H1 (cell line): ENCODE data around the gene SLC24A3. TPM values are rescaled to one million over a fixed set of nuclear protein-coding genes. Genes with fewer than 3 reads are reported as not detected.

ENCODE experiments used
- CTCF ChIA-PET: fragments of 300-600 bp; sonication (Branson Sonifier 250); formaldehyde crosslinking; loops from one replicate; lab custom pipeline; 2021; ENCODE audit not compliant: partially characterized antibody; lab: Charles Lee
- POLR2A ChIA-PET: fragments of 300-600 bp; sonication (Branson Sonifier 250); formaldehyde crosslinking; loops from one replicate; lab custom pipeline; 2021; ENCODE audit warnings: inconsistent platforms; ENCODE audit not compliant: partially characterized antibody; lab: Charles Lee
- DNase-seq, 2 experiments: peaks; one replicate each; pipeline versions ENCODE4 v3.0.0 to v3.0.0-alpha.2; 2010 to 2022; ENCODE audit warnings: low spot score in 2 of 2, low read depth in 1 of 2, mixed read lengths in 1 of 2
- FAIRE-seq: peaks from 2 replicates; lab custom pipeline; 2011; peaks lifted over from hg19 to GRCh38; lab: Jason Lieb, UNC
- H2AFZ ChIP-seq: 2 replicates; pipeline ENCODE4 v1.8.1; 2012; ENCODE audit warnings: low read length, inconsistent platforms
- H2AK5ac ChIP-seq: 2 replicates; pipeline ENCODE4 v1.6.1; 2013; ENCODE audit warnings: low read depth, low read length
- H2BK120ac ChIP-seq: replicated peaks from 2 replicates; pipeline ENCODE3; 2013; ENCODE audit warnings: low read depth, low read length, inconsistent platforms
- H2BK12ac ChIP-seq: 2 replicates; pipeline ENCODE4 v1.6.1; 2013; ENCODE audit warnings: low read depth, low read length
- H2BK15ac ChIP-seq: 2 replicates; pipeline ENCODE4 v1.6.1; 2013; ENCODE audit warnings: low read length
- H2BK20ac ChIP-seq: 2 replicates; pipeline ENCODE4 v1.6.1; 2013; ENCODE audit warnings: low read length
- H2BK5ac ChIP-seq: 2 replicates; pipeline ENCODE4 v1.6.1; 2013; ENCODE audit warnings: low read depth, low read length
- H3K14ac ChIP-seq: 2 replicates; pipeline ENCODE4 v1.6.1; 2013; ENCODE audit warnings: inconsistent platforms; ENCODE audit not compliant: insufficient read length
- H3K18ac ChIP-seq: 2 replicates; pipeline ENCODE4 v1.6.1; 2013; ENCODE audit warnings: low read length; ENCODE audit errors: extremely low read depth
- H3K23ac ChIP-seq: 2 replicates; pipeline ENCODE4 v1.6.1; 2013; ENCODE audit warnings: inconsistent platforms; ENCODE audit not compliant: insufficient read length
- H3K23me2 ChIP-seq: 2 replicates; pipeline ENCODE4 v1.6.1; 2013; ENCODE audit warnings: low read depth, low read length
- H3K27ac ChIP-seq: 2 replicates; pipeline ENCODE4 v1.6.1; 2011; ENCODE audit warnings: low read depth, low read length, inconsistent platforms
- H3K27me3 ChIP-seq, 4 experiments: replicated peaks in 1 of 4; 1 replicate in 1 of 4; 2 replicates in 3 of 4; pipeline versions ENCODE4 v1.6.1 to v1.8.1; 2011 to 2013; ENCODE audit warnings: low read length in 3 of 4, mild to moderate bottlenecking in 3 of 4, inconsistent platforms in 2 of 4, mixed read lengths in 2 of 4, moderate library complexity in 1 of 4; ENCODE audit not compliant: control insufficient read depth in 3 of 4, insufficient read depth in 3 of 4; ENCODE audit errors: extremely low read depth in 1 of 4
- H3K36me3 ChIP-seq, 4 experiments: 2 replicates each; pipeline versions ENCODE4 v1.6.1 to v1.8.1; 2011 to 2013; ENCODE audit warnings: mild to moderate bottlenecking in 4 of 4, low read length in 3 of 4, moderate library complexity in 2 of 4, control low read depth in 1 of 4, inconsistent platforms in 1 of 4; ENCODE audit not compliant: insufficient read depth in 4 of 4, control insufficient read depth in 2 of 4
- H3K4ac ChIP-seq: replicated peaks from 2 replicates; pipeline ENCODE3; 2013; ENCODE audit warnings: low read length, low read depth, mixed read lengths, inconsistent platforms; ENCODE audit not compliant: insufficient read length
- H3K4me1 ChIP-seq, 4 experiments: replicated peaks in 1 of 4; 1 replicate in 1 of 4; 2 replicates in 3 of 4; pipeline versions ENCODE4 v1.6.1 to v1.8.1; 2011 to 2013; ENCODE audit warnings: low read length in 3 of 4, inconsistent platforms in 2 of 4, mixed read lengths in 1 of 4; ENCODE audit not compliant: insufficient read depth in 4 of 4, control insufficient read depth in 3 of 4
- H3K4me2 ChIP-seq, 2 experiments: 2 replicates each; pipeline versions ENCODE4 v1.6.1 to v1.8.1; 2011 to 2013; ENCODE audit warnings: low read depth in 2 of 2, low read length in 2 of 2, control low read depth in 1 of 2, inconsistent platforms in 1 of 2, mild to moderate bottlenecking in 1 of 2; ENCODE audit not compliant: insufficient read depth in 1 of 2
- H3K4me3 ChIP-seq, 4 experiments: fragments of 200-600, 300-600 bp in 1 of 4; sonication (generic), shearing (Covaris generic), sonication (Bioruptor Twin) in 1 of 4; 2 replicates each; pipeline versions ENCODE4 v1.5.1 to v1.8.1; 2011 to 2016; ENCODE audit warnings: low read length in 4 of 4, low read depth in 3 of 4, control low read depth in 2 of 4, inconsistent platforms in 2 of 4, mild to moderate bottlenecking in 2 of 4, mixed read lengths in 1 of 4, moderate library complexity in 1 of 4; ENCODE audit not compliant: insufficient read depth in 2 of 4; ENCODE audit errors: extremely low read depth in 1 of 4
- H3K56ac ChIP-seq: replicated peaks from 2 replicates; pipeline ENCODE3; 2013; ENCODE audit warnings: low read depth, mild to moderate bottlenecking, mixed read lengths, low read length, inconsistent platforms; ENCODE audit not compliant: insufficient read length
- H3K79me1 ChIP-seq: 2 replicates; pipeline ENCODE4 v1.6.1; 2013; ENCODE audit warnings: low read depth, low read length, control low read depth
- H3K79me2 ChIP-seq, 2 experiments: 2 replicates each; pipeline versions ENCODE4 v1.6.1 to v1.8.1; 2012 to 2013; ENCODE audit warnings: low read length in 2 of 2, mild to moderate bottlenecking in 2 of 2, inconsistent platforms in 1 of 2; ENCODE audit not compliant: insufficient read depth in 2 of 2, control insufficient read depth in 1 of 2
- H3K9ac ChIP-seq, 4 experiments: replicated peaks in 1 of 4; 1 replicate in 1 of 4; 2 replicates in 3 of 4; pipeline versions ENCODE4 v1.6.1 to v1.8.1; 2011 to 2013; ENCODE audit warnings: low read depth in 3 of 4, low read length in 3 of 4, control low read depth in 2 of 4, mild to moderate bottlenecking in 2 of 4, moderate library complexity in 2 of 4, inconsistent platforms in 1 of 4; ENCODE audit errors: extremely low read depth in 1 of 4
- H3K9me3 ChIP-seq, 2 experiments: 2 replicates each; pipeline versions ENCODE4 v1.6.1 to v1.8.1; 2012 to 2013; ENCODE audit warnings: mild to moderate bottlenecking in 2 of 2, moderate library complexity in 2 of 2, control low read depth in 1 of 2, inconsistent platforms in 1 of 2, low read depth in 1 of 2, low read length in 1 of 2, mixed read lengths in 1 of 2; ENCODE audit not compliant: insufficient read depth in 2 of 2
- H4K20me1 ChIP-seq, 2 experiments: replicated peaks in 1 of 2; 2 replicates each; pipeline versions ENCODE3 to v1.8.1; 2011 to 2013; ENCODE audit warnings: inconsistent platforms in 2 of 2, low read length in 2 of 2, mild to moderate bottlenecking in 1 of 2; ENCODE audit not compliant: insufficient read depth in 2 of 2, control insufficient read depth in 1 of 2
- H4K5ac ChIP-seq: 2 replicates; pipeline ENCODE4 v1.6.1; 2013; ENCODE audit warnings: low read length, low read depth, mixed read lengths, inconsistent platforms; ENCODE audit not compliant: insufficient read length
- H4K8ac ChIP-seq: 2 replicates; pipeline ENCODE4 v1.8.0; 2013; ENCODE audit warnings: mild to moderate bottlenecking, moderate library complexity, low read length, inconsistent platforms; ENCODE audit not compliant: insufficient read depth; ENCODE audit errors: extremely low read depth
- H4K91ac ChIP-seq: replicated peaks from 2 replicates; pipeline ENCODE3; 2013; ENCODE audit warnings: low read length, mixed read lengths, inconsistent platforms; ENCODE audit not compliant: insufficient read length
- CBX8 ChIP-seq: fragments of 300-800, 300-1000 bp; sonication (generic); IDR thresholded peaks from 2 replicates; pipeline ENCODE4 v1.7.1; 2016; ENCODE audit warnings: low read depth, low read length, borderline replicate concordance
- CREB1 ChIP-seq: IDR thresholded peaks from 2 replicates; pipeline ENCODE4 v1.6.1; 2012; ENCODE audit warnings: inconsistent platforms
- EP300 ChIP-seq, 2 experiments: IDR thresholded peaks; 1 replicate in 1 of 2; 2 replicates in 1 of 2; pipeline ENCODE4 v1.6.1; 2011 to 2012; ENCODE audit warnings: low read depth in 2 of 2, low read length in 2 of 2, mild to moderate bottlenecking in 2 of 2, borderline replicate concordance in 1 of 2, inconsistent platforms in 1 of 2, moderate library complexity in 1 of 2
- KDM5A ChIP-seq: fragments of 200-600 bp; IDR thresholded peaks from 2 replicates; pipeline ENCODE4 v1.7.1; 2012; ENCODE audit warnings: mild to moderate bottlenecking, low read length, inconsistent platforms, mixed read lengths
- RAD21 ChIP-seq, 2 experiments: IDR thresholded peaks in 1 of 2; conservative IDR thresholded peaks in 1 of 2; 2 replicates each; pipeline ENCODE4 v1.6.1; 2011; ENCODE audit warnings: low read depth in 2 of 2, low read length in 2 of 2, improper control_type of control experiment in 1 of 2, inconsistent platforms in 1 of 2, mild to moderate bottlenecking in 1 of 2, moderate library complexity in 1 of 2
- SIX5 ChIP-seq: IDR thresholded peaks from 2 replicates; pipeline ENCODE4 v1.6.1; 2011; ENCODE audit warnings: mild to moderate bottlenecking, low read depth, low read length
- SP1 ChIP-seq: IDR thresholded peaks from 2 replicates; pipeline ENCODE4 v1.6.1; 2011; ENCODE audit warnings: low read depth, low read length
- SRF ChIP-seq: IDR thresholded peaks from 2 replicates; pipeline ENCODE4 v1.6.1; 2011; ENCODE audit warnings: mild to moderate bottlenecking, low read depth, low read length, moderate library complexity
- SUZ12 ChIP-seq: fragments of 200-600 bp; sonication (generic); IDR thresholded peaks from 2 replicates; pipeline ENCODE4 v1.6.1; 2012; ENCODE audit warnings: mild to moderate bottlenecking, inconsistent platforms, low read length, moderate library complexity, mixed read lengths
- TEAD4 ChIP-seq: IDR thresholded peaks from 2 replicates; pipeline ENCODE4 v1.6.1; 2012; ENCODE audit warnings: low read depth, low read length, inconsistent platforms, mixed read lengths
- ZNF274 ChIP-seq: IDR thresholded peaks from 2 replicates; pipeline ENCODE4 v1.7.0; 2012; ENCODE audit warnings: low read length, borderline replicate concordance; ENCODE audit errors: extremely low read depth
- WGBS, 2 experiments: shearing (Covaris generic) in 1 of 2; methylation state at CpG; one replicate each; pipeline versions ENCODE4 v1.1.6 to v1.1.7; 2013 to 2015; ENCODE audit warnings: low lambda C conversion rate in 2 of 2, mixed read lengths in 2 of 2, inconsistent platforms in 1 of 2, low coverage in 1 of 2, missing lambda C conversion rate in 1 of 2; ENCODE audit not compliant: insufficient replicate concordance in 2 of 2, insufficient coverage in 1 of 2, insufficient read length in 1 of 2; ENCODE audit errors: extremely low coverage in 1 of 2, missing lambda C conversion rate in 1 of 2; 5-methylcytosine and 5-hydroxymethylcytosine counted together
- polyA plus RNA-seq, 7 experiments: library from polyadenylated mRNA; depleted of rRNA in 3 of 7; stranded (reverse) in 5 of 7; unstranded in 2 of 7; fragments of >200 nt in 5 of 7; fragments of 200-250 nt in 2 of 7; gene quantifications; 1 replicate in 5 of 7; 2 replicates in 1 of 7; 4 replicates in 1 of 7; pipeline versions ENCODE4 v1.2.1 to v1.2.3, GENCODE V29; 2011 to 2013; ENCODE audit warnings: missing spikeins in 2 of 7, mixed read lengths in 2 of 7
- total RNA-seq: library from RNA; stranded (reverse); fragmentation: NEBNext Ultra II Directional; extraction: Animal tissue kit (Norgen Biotek cat#: 25700); gene quantifications from 2 replicates; pipeline ENCODE4 v1.2.1, GENCODE V29; 2021

SLC24A3 gene
- total and polyA plus RNA-seq, 2 of the 8 experiments (the other 6 are each of a cell fraction or from before 2014, with no cell fraction given), result 4.5 to 6.3 TPM

- ChIA-PET CTCF (no interaction called here), POLR2A (no interaction called here)
- no peak overlapping the region for H4K91ac ChIP-seq
- no peaks in the 10 kb centered on the region for H3K36me3 ChIP-seq
- 89% methylated on average over 9 of the region's 9 CpGs; no CpG with 5 or more reads in 1 of the 2 experiments for WGBS, 2 experiments
- no peak overlapping the region for H3K23ac ChIP-seq
- H2BK5ac ChIP-seq, result no peak overlapping the region
- no peak overlapping the region for H2AK5ac ChIP-seq
- FAIRE-seq (no peak), DNase-seq (no peak)
- no peak overlapping the region for H3K14ac ChIP-seq
- H3K4ac ChIP-seq, result no peak overlapping the region
- no peak overlapping the region for H2BK12ac ChIP-seq
- H4K20me1 ChIP-seq, result no peaks in the 10 kb centered on the region
- H3K4me2 ChIP-seq, result no peak overlapping the region
- H4K8ac ChIP-seq, result no peak overlapping the region
- no peaks in the 10 kb centered on the region for H3K79me1 ChIP-seq
- no peaks in the 10 kb centered on the region; a peak in 1 of 7 replicates for H3K4me1 ChIP-seq
- H3K27ac ChIP-seq, result no peak overlapping the region
- no peak for TF ChIP-seq SP1
- TF ChIP-seq RAD21 (IDR thresholded peaks at IDR 0.05 in 1 of 2, conservative IDR thresholded peaks at IDR 0.05 in 1 of 2; ENCODE audit: low read depth in 2 of 2, low read length in 2 of 2), result no peak
- no peak for TF ChIP-seq EP300 (IDR thresholded peaks at IDR 0.05; ENCODE audit: borderline replicate concordance in 1 of 2, low read depth in 2 of 2, low read length in 2 of 2)
- TF ChIP-seq CBX8, result no peak
- TF ChIP-seq CREB1, result no peak
- TF ChIP-seq SIX5, result no peak
- no peak for TF ChIP-seq KDM5A
- TF ChIP-seq TEAD4, result no peak
- TF ChIP-seq SUZ12, result no peak
- no peak for TF ChIP-seq SRF
- no peak for TF ChIP-seq ZNF274
- no peak overlapping the region for H3K56ac ChIP-seq
- H3K18ac ChIP-seq, result no peak overlapping the region
- no peak overlapping the region for H4K5ac ChIP-seq
- H3K9me3 ChIP-seq, result no peaks in the 10 kb centered on the region
- no peak overlapping the region for H2AFZ ChIP-seq
- H3K4me3 ChIP-seq, result no peak overlapping the region
- no peak overlapping the region for H2BK120ac ChIP-seq
- H3K79me2 ChIP-seq, result no peaks in the 10 kb centered on the region
- H3K27me3 ChIP-seq, result no peaks in the 10 kb centered on the region
- H3K9ac ChIP-seq, result no peak overlapping the region
- H3K23me2 ChIP-seq, result no peaks in the 10 kb centered on the region
- no peak overlapping the region for H2BK20ac ChIP-seq
- no peak overlapping the region for H2BK15ac ChIP-seq
Measured at GRCh38 chr20:19451923-19452295, 239.5 kb downstream of the SLC24A3 start.
